HG03064 (cell line): ENCODE data around the gene RNF157.

Source experiments
- ATAC-seq: cut with Tn5 transposase; IDR thresholded peaks from one replicate; pipeline ENCODE4 v1.9.1; 2021; ENCODE audit warnings: low read depth; ENCODE audit not compliant: unreplicated experiment

RNF157 gene

GRCh38 chr17:76131692-76132573 is 108.4 kb downstream of the RNF157 start:
- no peak for ATAC-seq

- ATAC-seq: no peak
Measured at GRCh38 chr17:76131051-76131691, 109.1 kb downstream of the RNF157 start.

- no peak for ATAC-seq
Measured at GRCh38 chr17:76130473-76130872, 109.8 kb downstream of the RNF157 start.

GRCh38 chr17:76125922-76126321 is 114.4 kb downstream of the RNF157 start:
- ATAC-seq: no peak

- ATAC-seq: no peak
Measured at GRCh38 chr17:76125391-76125675, 115.0 kb downstream of the RNF157 start.

GRCh38 chr17:76124582-76125390 is 115.5 kb downstream of the RNF157 start:
- ATAC-seq: no peak

GRCh38 chr17:76123749-76124581 is 116.3 kb downstream of the RNF157 start:
- no peak for ATAC-seq

- no peak for ATAC-seq
Measured at GRCh38 chr17:76123191-76123499, 117.1 kb downstream of the RNF157 start.

GRCh38 chr17:76122431-76123190 is 117.7 kb downstream of the RNF157 start:
- ATAC-seq: no peak

GRCh38 chr17:76121932-76122430 is 118.3 kb downstream of the RNF157 start:
- no peak for ATAC-seq

- no peak for ATAC-seq
Measured at GRCh38 chr17:76120658-76121008, 119.7 kb downstream of the RNF157 start.

GRCh38 chr17:76119409-76120371 is 120.6 kb downstream of the RNF157 start:
- no peak for ATAC-seq

GRCh38 chr17:76115138-76115754 is 125.0 kb downstream of the RNF157 start:
- no peak for ATAC-seq

- ATAC-seq: no peak
Measured at GRCh38 chr17:76111956-76112355, 128.3 kb downstream of the RNF157 start.

- ATAC-seq: no peak
Measured at GRCh38 chr17:76107509-76107908, 132.8 kb downstream of the RNF157 start.

GRCh38 chr17:76106703-76107102 is 133.6 kb downstream of the RNF157 start:
- ATAC-seq: no peak

GRCh38 chr17:76104896-76105231 is 135.4 kb downstream of the RNF157 start:
- no peak for ATAC-seq

- no peak for ATAC-seq
Measured at GRCh38 chr17:76104140-76104895, 136.0 kb downstream of the RNF157 start.
